ENCODE results near the gene ABCG1.

DNA sequence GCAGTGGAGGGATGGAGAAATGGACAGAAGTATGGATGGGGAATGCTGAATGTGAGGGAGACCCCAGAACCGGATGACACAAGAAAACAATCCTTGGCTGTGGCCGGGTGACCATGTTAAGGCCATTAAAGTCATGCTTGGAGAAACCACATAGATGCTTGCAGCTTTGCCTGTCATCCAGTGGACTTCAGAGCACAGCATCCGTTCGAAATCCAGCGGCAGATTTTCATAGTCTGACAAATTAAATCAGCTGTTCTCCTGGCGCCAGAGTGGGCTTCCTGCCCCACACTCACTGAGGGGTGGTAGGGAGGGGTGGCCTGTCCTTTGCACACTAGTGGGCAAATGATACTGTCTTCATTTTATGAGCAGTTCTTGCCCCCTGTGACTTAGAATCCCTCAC lies 35.1 kb downstream of the ABCG1 start:
- TF ChIP-seq, protein P1, sequence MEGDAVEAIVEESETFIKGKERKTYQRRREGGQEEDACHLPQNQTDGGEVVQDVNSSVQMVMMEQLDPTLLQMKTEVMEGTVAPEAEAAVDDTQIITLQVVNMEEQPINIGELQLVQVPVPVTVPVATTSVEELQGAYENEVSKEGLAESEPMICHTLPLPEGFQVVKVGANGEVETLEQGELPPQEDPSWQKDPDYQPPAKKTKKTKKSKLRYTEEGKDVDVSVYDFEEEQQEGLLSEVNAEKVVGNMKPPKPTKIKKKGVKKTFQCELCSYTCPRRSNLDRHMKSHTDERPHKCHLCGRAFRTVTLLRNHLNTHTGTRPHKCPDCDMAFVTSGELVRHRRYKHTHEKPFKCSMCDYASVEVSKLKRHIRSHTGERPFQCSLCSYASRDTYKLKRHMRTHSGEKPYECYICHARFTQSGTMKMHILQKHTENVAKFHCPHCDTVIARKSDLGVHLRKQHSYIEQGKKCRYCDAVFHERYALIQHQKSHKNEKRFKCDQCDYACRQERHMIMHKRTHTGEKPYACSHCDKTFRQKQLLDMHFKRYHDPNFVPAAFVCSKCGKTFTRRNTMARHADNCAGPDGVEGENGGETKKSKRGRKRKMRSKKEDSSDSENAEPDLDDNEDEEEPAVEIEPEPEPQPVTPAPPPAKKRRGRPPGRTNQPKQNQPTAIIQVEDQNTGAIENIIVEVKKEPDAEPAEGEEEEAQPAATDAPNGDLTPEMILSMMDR (IDR thresholded peaks at IDR 0.05): no peak
- TF ChIP-seq ZFX (IDR thresholded peaks at IDR 0.05; ENCODE audit: borderline replicate concordance): no peak
